Testis (tissue), 3 donors: Measurements from ENCODE around the gene MED25. TPM values are rescaled to one million over a fixed set of nuclear protein-coding genes. Genes with fewer than 3 reads are reported as not detected.

Source experiments
- DNase-seq: peaks from one replicate; pipeline ENCODE4 v3.0.0-alpha.2; 2019
- H3K27ac ChIP-seq, 2 donors: fragments of 200-600 bp; sonication (generic); one replicate each; pipeline ENCODE4 v1.5.1; 2019
- H3K27me3 ChIP-seq: fragments of 200-600 bp; sonication (generic); one replicate; pipeline ENCODE4 v1.5.1; 2019
- H3K36me3 ChIP-seq: fragments of 200-600 bp; sonication (generic); one replicate; pipeline ENCODE4 v1.5.1; 2017; ENCODE audit warnings: low read depth; ENCODE audit errors: missing control alignments
- H3K4me1 ChIP-seq: fragments of 200-600 bp; sonication (generic); one replicate; pipeline ENCODE4 v1.5.1; 2019
- H3K4me3 ChIP-seq, 2 donors: fragments of 200-600 bp; sonication (generic); one replicate each; pipeline ENCODE4 v1.5.1; 2017 to 2019
- H3K9me3 ChIP-seq: fragments of 200-600 bp; sonication (generic); one replicate; pipeline ENCODE4 v1.5.1; 2017
- CTCF ChIP-seq, 3 experiments: fragments of 450-650 bp in 2 of 3; fragments of 200-600 bp in 1 of 3; sonication (generic) in 1 of 3; IDR thresholded peaks; one replicate each; pipeline ENCODE4 v1.5.1; 2016 to 2019; ENCODE audit warnings: antibody characterized with exemption in 3 of 3, mild to moderate bottlenecking in 2 of 3, moderate library complexity in 1 of 3
- POLR2A ChIP-seq: fragments of 450-650 bp; IDR thresholded peaks from one replicate; pipeline ENCODE4 v1.6.1; 2017; ENCODE audit warnings: antibody characterized with exemption, mild to moderate bottlenecking, moderate library complexity
- WGBS, 2 donors: methylation state at CpG; one replicate each; pipeline ENCODE4 v1.1.5; 2018; 5-methylcytosine and 5-hydroxymethylcytosine counted together
- intact Hi-C: fragments of 100-400 bp; cut with DNase I; formaldehyde crosslinking; loops from one replicate; pipeline ENCODE4 v1.15.1; 2023; ENCODE audit warnings: low total_unique reads
- polyA plus RNA-seq: library from polyadenylated mRNA; stranded (reverse); fragments of 350-450 nt; fragmentation: Illumina TruSeq; extraction: RNeasy Lipid Tissue Mini Kit (QIAGEN cat#74804); gene quantifications from one replicate; pipeline ENCODE4 v1.2.3, GENCODE V29; 2014; ENCODE audit warnings: low read depth, low replicate concordance; ENCODE audit not compliant: insufficient read depth
- total RNA-seq, 2 donors: library from RNA; depleted of rRNA; stranded (reverse); fragments of >200 nt; gene quantifications; one replicate each; pipeline ENCODE4 v1.2.3, GENCODE V29; 2016

The MED25 gene
- total and polyA plus RNA-seq, 3 donors from 2014 or later = 156 to 246 (median 244) TPM

- H3K4me1 ChIP-seq = peaks cover 19% of the 10 kb centered on the region
- no peak for DNase-seq
- peak overlapping the region; percentile 41 to 48 for H3K4me3 ChIP-seq
- peak overlapping the region; percentile 75 to 77 for H3K27ac ChIP-seq
- 41 to 58% methylated on average over 13 to 24 of the region's 24 CpGs for WGBS, 2 donors
- no peaks in the 10 kb centered on the region for H3K27me3 ChIP-seq
- TF ChIP-seq CTCF (IDR thresholded peaks at IDR 0.05) = no peak
- no peak for TF ChIP-seq POLR2A
- H3K36me3 ChIP-seq = no peaks in the 10 kb centered on the region
- intact Hi-C loops = no loop called here
- no peaks in the 10 kb centered on the region for H3K9me3 ChIP-seq
Observed at GRCh38 chr19:49802836-49803528, 15.1 kb upstream of the MED25 start.

GRCh38 chr19:49803529-49803856, 14.6 kb upstream of the MED25 start:
- Histone ChIP-seq H3K9me3 (no peaks in the 10 kb centered on the region), H3K4me1 (peaks cover 24% of the 10 kb centered on the region), H3K27me3 (no peaks in the 10 kb centered on the region), H3K27ac (no peak overlapping the region), H3K4me3 (no peak overlapping the region), H3K36me3 (no peaks in the 10 kb centered on the region)
- DNase-seq = no peak
- TF ChIP-seq POLR2A (no peak), CTCF (IDR thresholded peaks at IDR 0.05) (no peak)
- intact Hi-C loops = no loop called here
- WGBS, 2 donors = 77 to 86% methylated on average over 6 of the region's 6 CpGs

DNA sequence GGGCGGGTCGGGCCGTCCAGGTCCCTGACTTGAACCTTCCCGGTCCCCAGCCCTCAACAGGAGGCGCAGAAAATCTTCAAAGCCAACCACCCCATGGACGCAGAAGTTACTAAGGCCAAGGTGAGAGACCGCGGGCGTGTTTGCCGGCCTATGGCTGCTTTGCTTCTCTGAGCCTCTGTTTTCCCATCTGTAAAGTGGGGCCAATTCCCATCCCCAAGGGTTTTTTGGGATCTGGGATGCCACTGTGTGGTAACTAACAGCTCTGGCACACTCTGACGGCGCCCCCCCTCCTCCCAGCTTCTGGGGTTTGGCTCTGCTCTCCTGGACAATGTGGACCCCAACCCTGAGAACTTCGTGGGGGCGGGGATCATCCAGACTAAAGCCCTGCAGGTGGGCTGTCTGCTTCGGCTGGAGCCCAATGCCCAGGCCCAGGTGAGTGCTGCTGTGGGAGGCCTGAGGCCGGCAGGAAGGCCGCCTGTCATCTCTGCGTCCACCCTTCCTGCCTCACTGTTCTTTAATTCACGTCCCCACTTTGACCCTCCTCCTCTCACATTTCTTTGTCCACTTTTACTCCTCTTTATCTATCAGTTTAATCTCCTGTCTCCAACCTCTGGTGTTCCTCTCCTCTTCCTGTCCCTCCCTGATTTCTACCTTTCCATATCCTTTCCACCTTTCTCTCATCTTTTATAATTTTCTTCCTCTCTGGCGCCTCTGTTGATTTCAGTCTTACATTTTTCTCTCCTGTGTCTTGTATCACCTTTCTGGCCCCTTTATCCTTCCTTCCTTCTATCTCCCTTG, 12.1 kb upstream of the MED25 start:
- Histone ChIP-seq H3K27me3 (no peaks in the 10 kb centered on the region), H3K36me3 (no peaks in the 10 kb centered on the region), H3K4me1 (peaks cover 34% of the 10 kb centered on the region), H3K4me3 (peak overlapping the region in 1 of 2 donors; percentile 21), H3K27ac (no peak overlapping the region), H3K9me3 (no peaks in the 10 kb centered on the region)
- intact Hi-C loops = no loop called here
- 69 to 82% methylated on average over 13 to 20 of the region's 20 CpGs for WGBS, 2 donors
- no peak for DNase-seq
- no peak for TF ChIP-seq POLR2A
- no peak for TF ChIP-seq CTCF (IDR thresholded peaks at IDR 0.05)

DNA sequence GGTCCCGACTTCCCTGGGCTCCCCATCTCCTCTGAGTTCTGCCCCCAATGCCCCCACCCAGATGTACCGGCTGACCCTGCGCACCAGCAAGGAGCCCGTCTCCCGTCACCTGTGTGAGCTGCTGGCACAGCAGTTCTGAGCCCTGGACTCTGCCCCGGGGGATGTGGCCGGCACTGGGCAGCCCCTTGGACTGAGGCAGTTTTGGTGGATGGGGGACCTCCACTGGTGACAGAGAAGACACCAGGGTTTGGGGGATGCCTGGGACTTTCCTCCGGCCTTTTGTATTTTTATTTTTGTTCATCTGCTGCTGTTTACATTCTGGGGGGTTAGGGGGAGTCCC, 11.5 kb upstream of the MED25 start:
- no peak overlapping the region for H3K27ac ChIP-seq
- no peak for DNase-seq
- no peak for TF ChIP-seq POLR2A
- no peak for TF ChIP-seq CTCF (IDR thresholded peaks at IDR 0.05)
- H3K27me3 ChIP-seq = no peaks in the 10 kb centered on the region
- 83 to 94% methylated on average over 6 to 8 of the region's 8 CpGs for WGBS, 2 donors
- H3K4me3 ChIP-seq = no peak overlapping the region
- H3K4me1 ChIP-seq = peaks cover 31% of the 10 kb centered on the region
- H3K36me3 ChIP-seq = no peaks in the 10 kb centered on the region
- no peaks in the 10 kb centered on the region for H3K9me3 ChIP-seq
- intact Hi-C loops = no loop called here
